NCI-H510A treated with DMSO at 0.1 percent for 48 hours (cell line): ENCODE measurements around the gene ARSB.
A peak's percentile ranks its signal among the peaks of the same experiment; 100 is the strongest.

Experiments
- DNase-seq: peaks from one replicate; lab custom pipeline; 2025; lab: John Stamatoyannopoulos, UW

ARSB gene

GRCh38 chr5:78837836-78838235 is 147.3 kb downstream of the ARSB start:
- no peak for DNase-seq

- DNase-seq: no peak
Observed at GRCh38 chr5:78835176-78835575, 149.9 kb downstream of the ARSB start.

DNA sequence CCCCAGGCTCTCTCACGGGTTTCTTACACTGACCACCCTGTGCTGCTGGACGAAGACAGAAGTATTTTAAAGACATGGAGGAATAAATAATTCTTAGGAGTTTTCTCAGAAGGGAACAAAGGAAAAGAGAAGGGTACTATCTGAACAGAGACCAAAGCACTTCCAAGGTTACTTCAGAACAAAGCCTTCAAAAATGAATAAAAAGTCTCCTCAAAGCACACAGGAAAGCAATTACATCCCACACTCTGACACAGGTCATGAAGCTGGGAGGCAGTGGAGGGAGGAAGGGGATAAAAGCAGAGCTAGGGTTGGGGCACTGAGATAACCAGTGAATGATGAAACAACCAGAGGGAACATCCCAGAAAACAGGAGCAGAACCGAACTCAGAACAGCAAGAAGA is 151.8 kb downstream of the ARSB start:
- no peak for DNase-seq

DNA sequence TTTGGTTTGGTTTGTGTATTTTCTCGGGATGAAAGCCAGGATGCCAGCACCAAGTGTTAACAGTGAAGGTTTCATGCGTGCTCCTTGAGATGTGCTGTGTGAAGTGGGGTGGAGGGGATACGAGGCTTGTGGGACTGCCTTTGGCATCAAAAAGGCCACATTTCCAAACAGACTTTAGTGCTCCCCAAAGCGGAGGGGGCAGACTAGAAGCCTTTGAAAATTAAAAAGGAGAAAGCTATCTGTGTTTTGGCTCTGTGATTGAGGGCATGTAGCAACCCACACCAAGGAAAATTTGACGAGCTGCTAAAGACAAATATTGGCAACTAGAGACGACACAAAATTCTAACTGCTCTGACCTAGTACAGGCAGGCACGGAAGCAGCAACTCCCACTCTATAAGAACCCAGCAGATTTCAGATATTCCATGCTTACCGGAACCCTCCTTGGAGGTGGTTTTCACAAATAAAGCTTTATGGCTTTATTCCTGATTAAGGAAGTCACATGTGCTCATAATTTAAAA is 154.5 kb downstream of the ARSB start:
- DNase-seq: no peak

DNA sequence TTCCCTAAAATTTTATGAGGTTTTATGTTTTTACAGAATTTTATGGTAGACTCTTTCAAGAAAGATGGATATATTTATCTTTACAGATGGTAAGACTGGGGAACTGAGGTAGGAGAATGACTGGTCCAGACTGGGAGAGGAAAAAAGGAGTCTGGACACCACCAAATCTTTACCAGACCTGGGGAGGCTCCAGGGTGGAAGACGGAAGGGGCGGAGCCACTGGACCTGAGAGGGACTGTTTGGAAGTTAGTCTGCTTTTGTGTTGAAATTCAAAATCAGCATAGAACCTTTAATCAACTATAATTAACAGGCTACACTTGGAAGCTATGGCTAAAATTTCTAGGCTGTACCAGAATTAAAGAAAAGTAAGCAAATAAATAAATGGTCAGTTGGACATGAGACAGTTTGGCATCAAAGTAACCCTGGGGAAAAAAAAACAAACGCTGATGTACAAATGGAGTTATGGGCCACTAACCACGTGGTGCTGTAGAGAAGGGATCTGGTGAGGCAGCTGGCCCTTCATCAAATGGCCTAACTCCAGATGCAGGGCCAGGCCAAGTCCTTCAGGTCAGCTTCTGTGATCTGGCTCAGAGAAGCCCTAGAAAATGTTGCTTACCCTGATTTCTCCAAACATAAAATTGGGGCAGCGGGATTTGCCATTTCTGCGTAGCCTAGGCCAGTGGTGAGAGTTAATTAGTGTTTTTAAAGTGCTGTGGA is 155.1 kb downstream of the ARSB start:
- DNase-seq: no peak

DNA sequence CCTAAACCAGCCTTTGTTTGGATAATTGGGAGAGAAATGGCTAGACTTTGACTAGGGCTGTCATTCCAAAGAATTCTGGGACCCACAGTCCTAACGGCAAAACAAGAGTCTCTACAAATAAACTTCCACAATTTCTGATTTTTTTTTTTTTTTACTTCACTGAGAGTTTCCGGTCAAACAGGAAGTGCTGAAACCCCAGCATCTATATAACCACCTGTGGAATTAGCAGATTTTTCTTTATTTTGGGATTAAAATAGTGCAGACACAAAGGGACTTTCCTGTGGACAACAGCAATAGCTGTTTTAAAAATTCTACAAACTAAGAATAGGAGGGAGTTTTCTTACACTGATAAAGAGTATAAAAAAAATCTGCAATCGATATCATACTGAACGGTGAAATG is 157.4 kb downstream of the ARSB start:
- DNase-seq: no peak

- DNase-seq: no peak
Observed at GRCh38 chr5:78824831-78825281, 160.3 kb downstream of the ARSB start.

DNA sequence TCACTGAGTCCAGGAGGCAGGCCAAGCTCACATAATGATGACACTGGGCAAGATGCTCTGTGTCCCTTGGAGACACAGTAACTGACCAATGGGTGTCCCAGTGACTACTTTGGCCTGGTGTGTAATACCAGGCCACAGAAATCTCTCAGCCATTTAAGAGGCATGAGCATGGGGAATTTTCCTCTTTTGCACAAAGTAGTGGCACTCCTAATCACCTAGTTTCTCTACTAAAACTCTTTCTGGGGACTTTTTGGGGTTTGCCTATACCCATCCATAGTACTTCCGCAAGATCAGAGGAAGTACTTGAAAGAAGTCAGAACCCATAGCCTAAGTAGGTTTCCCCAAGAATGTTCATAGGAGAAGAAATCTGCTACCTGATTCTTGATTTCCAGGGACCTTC is 161.9 kb downstream of the ARSB start:
- no peak for DNase-seq

DNA sequence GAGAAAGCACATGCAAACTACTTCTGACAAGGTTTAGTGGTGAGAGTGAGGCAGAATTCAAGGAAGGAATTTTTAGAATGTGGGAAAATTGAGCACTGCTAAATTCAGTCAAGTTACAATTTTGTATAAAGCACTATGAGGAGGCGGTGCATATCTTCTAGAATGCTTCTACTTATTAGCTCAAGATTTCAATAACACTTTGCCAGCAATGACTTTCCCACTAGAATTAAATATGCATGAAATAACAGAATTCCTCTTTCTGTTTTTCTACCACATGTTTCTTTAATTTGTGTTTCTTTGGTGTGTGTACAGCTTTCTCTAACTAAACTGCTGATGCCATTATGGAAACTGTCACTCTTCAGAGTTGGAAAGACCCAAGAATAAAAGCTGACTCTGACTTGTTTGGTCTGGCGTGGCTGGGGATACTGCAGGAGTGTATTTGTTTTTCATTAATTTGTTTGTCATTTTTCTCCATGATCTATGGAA is 163.5 kb downstream of the ARSB start:
- DNase-seq: no peak

DNA sequence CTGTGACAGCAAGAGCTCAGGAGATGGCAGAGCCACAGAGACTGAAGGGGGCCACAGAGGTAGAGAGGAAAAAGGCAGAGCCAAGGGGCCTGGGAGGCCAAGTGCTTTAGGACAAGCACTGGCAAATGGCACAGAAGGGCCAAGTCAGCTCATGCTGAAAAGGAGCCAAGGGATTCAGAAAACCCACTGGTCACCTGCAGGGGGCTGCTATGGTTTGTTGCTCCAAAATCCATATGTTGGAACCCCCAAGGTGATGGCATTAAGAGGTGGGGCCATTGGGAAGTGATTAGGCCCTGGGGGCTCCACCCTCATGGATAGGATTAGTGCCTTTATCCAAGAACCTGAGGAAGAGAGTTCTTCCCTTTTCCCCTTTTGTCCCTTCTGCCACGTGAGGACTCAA is 165.4 kb downstream of the ARSB start:
- DNase-seq: no peak

DNA sequence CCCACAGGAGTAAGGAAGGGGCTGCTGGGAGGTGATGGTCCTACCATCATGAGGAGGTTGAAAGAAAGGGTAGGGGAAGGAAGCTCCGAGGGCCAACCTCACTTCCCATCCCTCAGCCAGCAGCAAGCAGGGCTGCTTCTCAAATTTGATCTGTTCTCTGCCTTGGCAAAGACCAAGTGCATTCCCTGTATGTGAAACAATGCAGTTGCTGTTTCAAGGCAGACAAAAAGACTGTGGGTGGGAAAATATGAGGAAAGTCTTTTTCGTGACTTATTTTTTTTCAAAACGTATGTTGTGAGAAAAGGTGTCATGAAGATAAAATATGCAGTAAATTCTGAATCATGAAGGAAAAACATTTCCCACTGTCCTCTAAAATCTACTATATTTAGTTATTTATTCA is 165.9 kb downstream of the ARSB start:
- DNase-seq: no peak

GRCh38 chr5:78816143-78816765 is 168.9 kb downstream of the ARSB start:
- no peak for DNase-seq

DNA sequence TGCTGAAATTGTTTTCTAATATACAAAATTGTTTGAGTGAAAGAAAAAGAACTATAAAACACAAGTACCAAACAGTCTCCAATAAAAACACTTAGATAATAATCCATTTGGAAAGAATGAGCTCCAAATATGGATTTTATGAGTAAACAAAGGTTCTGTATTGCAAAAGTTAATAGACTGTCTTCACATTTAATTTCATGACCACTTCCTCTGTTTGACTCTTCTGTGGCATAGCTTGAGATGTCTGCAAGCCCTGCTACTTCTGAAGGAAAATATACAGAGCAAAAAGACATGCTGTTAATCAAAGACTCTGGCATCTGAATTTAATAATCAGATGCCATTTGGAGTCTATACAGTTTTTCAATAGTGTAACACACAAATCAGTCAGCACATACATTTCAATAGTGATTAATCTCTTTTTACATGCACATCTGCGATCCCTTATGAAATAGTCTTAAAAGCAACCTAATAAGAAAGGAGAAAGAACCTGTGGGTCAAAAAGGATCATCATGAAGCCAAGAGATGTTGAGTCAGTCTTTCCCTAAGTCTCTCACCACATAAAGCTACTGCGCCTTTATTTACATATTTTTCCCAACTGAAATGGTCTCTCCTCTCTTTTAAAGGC is 171.1 kb downstream of the ARSB start:
- DNase-seq: no peak

GRCh38 chr5:78813286-78813685 is 171.8 kb downstream of the ARSB start:
- no peak for DNase-seq

DNA sequence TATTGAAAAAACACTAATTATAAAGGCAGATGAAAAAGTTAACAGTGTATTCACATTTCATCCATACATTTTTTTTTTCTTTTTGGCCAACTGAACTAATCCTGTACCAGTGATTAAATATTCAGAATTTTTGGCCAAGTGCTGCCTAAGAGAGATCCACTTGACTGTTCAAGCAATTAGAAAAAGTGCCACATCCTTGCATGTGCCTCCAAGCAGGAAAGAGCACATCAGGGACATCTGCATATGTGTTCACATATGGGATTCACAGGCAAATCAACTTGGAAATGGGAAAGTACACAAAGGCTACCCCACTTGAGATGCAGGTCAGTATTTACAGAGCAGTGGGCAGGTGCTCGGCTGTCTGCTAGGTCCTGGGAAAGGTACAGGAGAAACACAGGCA is 173.2 kb downstream of the ARSB start:
- DNase-seq: peak; percentile 81

- DNase-seq: no peak
Observed at GRCh38 chr5:78811121-78811817, 173.8 kb downstream of the ARSB start.

DNA sequence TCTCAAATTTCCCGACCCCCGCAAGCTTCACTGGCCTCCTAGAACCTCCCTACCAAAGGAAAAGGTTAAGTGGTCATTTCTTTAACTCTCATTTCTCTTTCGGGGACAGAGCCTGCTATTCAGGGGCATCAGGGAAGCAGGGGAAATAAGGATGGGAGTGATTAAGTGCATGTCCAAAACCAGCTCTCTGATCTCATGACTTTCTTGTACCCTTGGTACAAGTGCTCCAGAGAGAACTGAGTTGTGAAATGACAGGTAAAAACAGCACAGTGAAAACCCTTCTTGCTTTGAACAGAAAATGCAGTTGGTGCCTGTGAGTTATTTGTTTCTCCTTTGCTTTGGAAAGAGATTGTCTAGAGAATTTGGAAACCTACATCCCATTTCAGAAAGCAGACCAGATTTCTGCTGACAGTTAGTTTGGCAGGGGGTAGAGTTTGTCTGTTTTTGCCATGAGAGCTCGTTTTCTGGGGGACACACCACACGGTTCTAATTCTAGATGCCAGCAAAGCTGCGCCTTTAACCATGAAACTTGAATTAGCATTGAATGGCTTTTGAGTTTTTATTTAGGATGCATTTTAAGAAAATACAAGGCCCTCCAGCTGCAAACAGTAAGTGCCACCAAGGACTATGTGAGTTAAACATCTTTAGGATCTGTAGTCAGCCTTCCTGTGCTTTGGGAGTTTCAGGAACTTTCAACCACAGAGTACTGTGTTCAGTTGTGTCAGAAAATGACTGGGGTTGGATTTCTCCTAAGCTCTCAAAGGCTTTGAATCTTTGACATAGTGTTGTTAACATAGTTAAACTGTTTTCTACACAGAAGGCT is 174.8 kb downstream of the ARSB start:
- DNase-seq: no peak

DNA sequence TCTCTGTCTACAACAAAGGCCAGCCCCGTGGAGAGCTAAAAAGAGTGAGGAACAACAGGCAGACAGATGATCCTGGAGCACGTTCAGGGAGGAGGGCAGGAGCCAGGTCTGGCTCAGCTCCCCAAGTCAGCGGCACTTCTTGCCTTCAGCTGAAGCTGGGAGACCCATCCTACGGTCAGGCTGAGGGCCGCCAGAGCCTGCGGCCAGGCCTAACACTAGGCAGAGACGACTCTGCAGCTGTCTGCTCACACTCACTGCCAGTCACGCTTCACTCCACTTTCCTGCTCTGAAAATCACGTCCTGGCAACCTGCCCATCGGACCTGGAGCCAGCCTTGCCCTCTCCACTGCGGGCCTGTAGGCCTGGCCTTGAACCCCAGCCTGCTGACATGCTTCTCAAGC is 175.7 kb downstream of the ARSB start:
- DNase-seq: peak; percentile 38

- DNase-seq: no peak
Observed at GRCh38 chr5:78808818-78809217, 176.3 kb downstream of the ARSB start.

- DNase-seq: no peak
Observed at GRCh38 chr5:78808380-78808779, 176.7 kb downstream of the ARSB start.

DNA sequence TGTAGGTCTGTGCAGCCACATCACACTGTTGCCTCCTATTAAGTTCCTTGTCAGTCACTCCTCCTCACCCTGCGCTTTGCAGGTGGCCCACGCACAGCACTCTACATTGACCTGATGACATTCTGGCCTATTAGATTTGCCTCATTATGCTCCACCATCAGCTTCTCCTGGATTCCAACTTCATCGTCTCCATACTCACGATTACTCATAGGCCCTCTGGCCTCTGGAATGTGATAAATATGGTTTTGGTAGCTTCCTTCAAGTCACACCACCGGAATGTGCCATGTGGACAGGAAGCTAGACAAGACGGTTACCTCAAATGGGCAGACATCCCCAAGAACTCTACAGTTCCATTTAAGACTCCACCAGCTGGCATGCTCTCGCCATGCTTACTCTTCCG is 178.6 kb downstream of the ARSB start:
- DNase-seq: no peak
